ENCODE measurements around the gene SLC8A1.

Gene SLC8A1

DNA sequence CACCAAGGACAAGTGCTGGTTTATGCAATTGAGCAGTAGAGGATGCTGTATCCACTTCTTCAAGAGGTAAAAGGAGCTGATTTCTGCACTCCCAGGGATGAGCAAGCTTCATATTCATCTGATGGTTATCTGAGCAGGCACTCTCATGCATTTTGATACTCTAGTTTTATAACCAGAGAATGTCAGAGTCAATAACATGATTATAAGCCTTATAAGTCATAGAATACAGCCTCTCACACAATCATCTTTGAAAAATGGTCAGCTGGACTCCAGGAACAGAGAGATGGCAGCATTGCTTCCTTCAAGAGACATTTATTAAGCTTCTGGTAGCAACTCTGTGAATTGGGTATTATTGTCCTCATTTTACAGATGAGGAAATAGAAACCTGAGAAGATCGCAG, 167.1 kb downstream of the SLC8A1 start:
- no peak for TF ChIP-seq GABPA (IDR thresholded peaks at IDR 0.05; ENCODE audit: low read depth)
- TF ChIP-seq, protein P1, sequence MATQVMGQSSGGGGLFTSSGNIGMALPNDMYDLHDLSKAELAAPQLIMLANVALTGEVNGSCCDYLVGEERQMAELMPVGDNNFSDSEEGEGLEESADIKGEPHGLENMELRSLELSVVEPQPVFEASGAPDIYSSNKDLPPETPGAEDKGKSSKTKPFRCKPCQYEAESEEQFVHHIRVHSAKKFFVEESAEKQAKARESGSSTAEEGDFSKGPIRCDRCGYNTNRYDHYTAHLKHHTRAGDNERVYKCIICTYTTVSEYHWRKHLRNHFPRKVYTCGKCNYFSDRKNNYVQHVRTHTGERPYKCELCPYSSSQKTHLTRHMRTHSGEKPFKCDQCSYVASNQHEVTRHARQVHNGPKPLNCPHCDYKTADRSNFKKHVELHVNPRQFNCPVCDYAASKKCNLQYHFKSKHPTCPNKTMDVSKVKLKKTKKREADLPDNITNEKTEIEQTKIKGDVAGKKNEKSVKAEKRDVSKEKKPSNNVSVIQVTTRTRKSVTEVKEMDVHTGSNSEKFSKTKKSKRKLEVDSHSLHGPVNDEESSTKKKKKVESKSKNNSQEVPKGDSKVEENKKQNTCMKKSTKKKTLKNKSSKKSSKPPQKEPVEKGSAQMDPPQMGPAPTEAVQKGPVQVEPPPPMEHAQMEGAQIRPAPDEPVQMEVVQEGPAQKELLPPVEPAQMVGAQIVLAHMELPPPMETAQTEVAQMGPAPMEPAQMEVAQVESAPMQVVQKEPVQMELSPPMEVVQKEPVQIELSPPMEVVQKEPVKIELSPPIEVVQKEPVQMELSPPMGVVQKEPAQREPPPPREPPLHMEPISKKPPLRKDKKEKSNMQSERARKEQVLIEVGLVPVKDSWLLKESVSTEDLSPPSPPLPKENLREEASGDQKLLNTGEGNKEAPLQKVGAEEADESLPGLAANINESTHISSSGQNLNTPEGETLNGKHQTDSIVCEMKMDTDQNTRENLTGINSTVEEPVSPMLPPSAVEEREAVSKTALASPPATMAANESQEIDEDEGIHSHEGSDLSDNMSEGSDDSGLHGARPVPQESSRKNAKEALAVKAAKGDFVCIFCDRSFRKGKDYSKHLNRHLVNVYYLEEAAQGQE (IDR thresholded peaks at IDR 0.05; ENCODE audit: insufficient replicate concordance, low read depth): no peak
- no peak for DNase-seq (ENCODE audit: low read depth in 1 of 2, low spot score in 1 of 2)
- no peaks in the 10 kb centered on the region for H3K27me3 ChIP-seq (ENCODE audit: insufficient read depth, poor library complexity, severe bottlenecking)
- no peak overlapping the region for H3K4me3 ChIP-seq (replicated peaks; ENCODE audit: insufficient read depth, low read length)
- H3K27ac ChIP-seq (replicated peaks): no peak overlapping the region

DNA sequence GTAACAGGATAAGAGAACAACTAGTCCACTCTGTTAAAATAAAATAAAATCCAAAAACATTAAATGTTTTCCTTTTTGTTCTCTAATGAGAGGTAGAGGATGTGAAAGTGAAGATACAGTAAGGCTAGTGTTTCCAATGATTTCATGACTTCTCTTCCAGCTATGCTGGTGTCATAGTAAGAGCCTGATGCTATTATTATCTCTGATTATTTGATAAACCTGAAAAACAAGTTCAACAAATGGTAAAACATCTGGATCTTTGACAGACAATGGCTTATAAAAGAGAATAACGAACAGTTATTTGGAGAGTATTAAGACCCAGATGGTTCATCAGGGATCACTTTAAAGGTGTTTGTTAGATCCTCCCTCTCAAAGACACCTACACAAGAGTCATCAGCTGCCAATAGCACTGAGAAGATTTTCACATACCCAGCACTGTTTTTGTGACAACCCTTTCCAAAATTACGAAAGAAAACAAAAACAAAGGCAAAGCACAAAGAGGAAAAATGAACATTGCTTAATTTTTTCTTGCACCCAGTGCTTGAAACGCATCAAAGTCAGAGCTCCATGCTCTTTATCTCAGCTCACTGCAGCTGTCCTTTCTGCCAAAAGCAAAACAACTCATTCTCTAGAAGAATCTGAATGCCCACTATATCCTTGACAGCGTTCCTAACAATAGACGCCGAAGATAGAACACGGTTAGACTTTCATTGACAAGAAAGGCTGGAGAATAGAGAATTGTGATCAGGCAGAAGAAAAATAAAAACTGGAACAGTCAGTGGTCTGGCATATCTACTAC, 168.6 kb downstream of the SLC8A1 start:
- H3K4me3 ChIP-seq (replicated peaks; ENCODE audit: insufficient read depth, low read length): no peak overlapping the region
- H3K27ac ChIP-seq (replicated peaks): no peak overlapping the region

DNA sequence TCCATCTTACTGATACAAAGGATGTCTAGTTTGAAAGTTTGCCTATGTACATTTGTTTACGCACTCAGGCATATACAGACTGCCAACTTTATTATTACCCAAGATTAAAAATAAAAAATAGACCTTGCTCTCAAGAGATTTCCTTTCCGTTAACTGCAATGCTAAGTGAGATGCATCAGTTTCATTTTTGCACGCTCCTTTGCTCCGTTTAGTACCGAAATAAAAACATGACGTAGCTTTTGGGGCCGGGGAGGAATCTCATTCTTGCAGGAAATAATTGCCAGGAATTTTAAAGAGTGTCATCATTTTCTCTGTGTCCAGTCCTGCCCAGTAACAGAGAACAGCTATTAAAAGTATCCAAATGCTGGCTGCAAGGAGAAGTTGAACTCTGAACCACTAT, 169.5 kb downstream of the SLC8A1 start:
- Histone ChIP-seq H3K4me3 (replicated peaks; ENCODE audit: insufficient read depth, low read length) (no peak overlapping the region), H3K27ac (replicated peaks) (no peak overlapping the region), H3K27me3 (ENCODE audit: insufficient read depth, poor library complexity, severe bottlenecking) (no peaks in the 10 kb centered on the region)
- no peak for DNase-seq (ENCODE audit: low read depth in 1 of 2, low spot score in 1 of 2)
- TF ChIP-seq POLR2AphosphoS5 (IDR thresholded peaks at IDR 0.05; ENCODE audit: low read depth) (no peak), GABPA (IDR thresholded peaks at IDR 0.05; ENCODE audit: low read depth) (no peak), SPI1 (IDR thresholded peaks at IDR 0.05; ENCODE audit: borderline replicate concordance, low read depth) (no peak)
- TF ChIP-seq, protein P2, sequence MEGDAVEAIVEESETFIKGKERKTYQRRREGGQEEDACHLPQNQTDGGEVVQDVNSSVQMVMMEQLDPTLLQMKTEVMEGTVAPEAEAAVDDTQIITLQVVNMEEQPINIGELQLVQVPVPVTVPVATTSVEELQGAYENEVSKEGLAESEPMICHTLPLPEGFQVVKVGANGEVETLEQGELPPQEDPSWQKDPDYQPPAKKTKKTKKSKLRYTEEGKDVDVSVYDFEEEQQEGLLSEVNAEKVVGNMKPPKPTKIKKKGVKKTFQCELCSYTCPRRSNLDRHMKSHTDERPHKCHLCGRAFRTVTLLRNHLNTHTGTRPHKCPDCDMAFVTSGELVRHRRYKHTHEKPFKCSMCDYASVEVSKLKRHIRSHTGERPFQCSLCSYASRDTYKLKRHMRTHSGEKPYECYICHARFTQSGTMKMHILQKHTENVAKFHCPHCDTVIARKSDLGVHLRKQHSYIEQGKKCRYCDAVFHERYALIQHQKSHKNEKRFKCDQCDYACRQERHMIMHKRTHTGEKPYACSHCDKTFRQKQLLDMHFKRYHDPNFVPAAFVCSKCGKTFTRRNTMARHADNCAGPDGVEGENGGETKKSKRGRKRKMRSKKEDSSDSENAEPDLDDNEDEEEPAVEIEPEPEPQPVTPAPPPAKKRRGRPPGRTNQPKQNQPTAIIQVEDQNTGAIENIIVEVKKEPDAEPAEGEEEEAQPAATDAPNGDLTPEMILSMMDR (IDR thresholded peaks at IDR 0.05; ENCODE audit: insufficient read depth, low read length): no peak
- TF ChIP-seq, protein P1 (IDR thresholded peaks at IDR 0.05; ENCODE audit: insufficient replicate concordance, low read depth): no peak

More for the DNA sequence above, 168.6 kb downstream of the SLC8A1 start:
- no peak for DNase-seq (ENCODE audit: low read depth in 1 of 2, low spot score in 1 of 2)
- TF ChIP-seq, protein P1 (IDR thresholded peaks at IDR 0.05; ENCODE audit: insufficient replicate concordance, low read depth): no peak
- no peak for TF ChIP-seq GABPA (IDR thresholded peaks at IDR 0.05; ENCODE audit: low read depth)
- no peak for TF ChIP-seq POLR2AphosphoS5 (IDR thresholded peaks at IDR 0.05; ENCODE audit: low read depth)
- no peak for TF ChIP-seq SPI1 (IDR thresholded peaks at IDR 0.05; ENCODE audit: borderline replicate concordance, low read depth)
- TF ChIP-seq, protein P2 (IDR thresholded peaks at IDR 0.05; ENCODE audit: insufficient read depth, low read length): no peak
- no peaks in the 10 kb centered on the region for H3K27me3 ChIP-seq (ENCODE audit: insufficient read depth, poor library complexity, severe bottlenecking)

Measured in HL-60 (cell line).